Measurements from ENCODE around the gene SPTBN5. TPM values are rescaled to one million over a fixed set of nuclear protein-coding genes. Genes with fewer than 3 reads are reported as not detected.

The SPTBN5 gene
- total RNA-seq, 2 donors from 2014 or later = 0.63 to 1.3 TPM

GRCh38 chr15:41809121-41809520 lies 84.7 kb downstream of the SPTBN5 start:
- Histone ChIP-seq H3K9me3 (no peaks in the 10 kb centered on the region), H3K4me1 (peaks cover 0 to 21% of the 10 kb centered on the region in 2 donors), H3K27ac (no peak overlapping the region), H3K36me3 (peaks cover 15% of the 10 kb centered on the region), H3K27me3 (no peaks in the 10 kb centered on the region), H3K4me3 (no peak overlapping the region)
- DNase-seq (ENCODE audit: low spot score) = no peak
- no peak for TF ChIP-seq CTCF (IDR thresholded peaks at IDR 0.05)

- DNase-seq (ENCODE audit: low spot score) = no peak
- TF ChIP-seq CTCF (IDR thresholded peaks at IDR 0.05) = no peak
These were observed 87.3 kb downstream of the SPTBN5 start for GRCh38 chr15:41806291-41807181.

GRCh38 chr15:41805711-41806110 lies 88.1 kb downstream of the SPTBN5 start:
- Histone ChIP-seq H3K36me3 (no peaks in the 10 kb centered on the region), H3K9me3 (no peaks in the 10 kb centered on the region), H3K4me1 (peaks cover 0 to 23% of the 10 kb centered on the region in 2 donors), H3K4me3 (no peak overlapping the region), H3K27me3 (no peaks in the 10 kb centered on the region), H3K27ac (no peak overlapping the region)
- no peak for TF ChIP-seq CTCF (IDR thresholded peaks at IDR 0.05)
- no peak for DNase-seq (ENCODE audit: low spot score)

More at GRCh38 chr15:41806291-41807181, 87.3 kb downstream of the SPTBN5 start:
- Histone ChIP-seq H3K36me3 (no peaks in the 10 kb centered on the region), H3K4me3 (no peak overlapping the region), H3K27me3 (no peaks in the 10 kb centered on the region), H3K9me3 (no peaks in the 10 kb centered on the region), H3K4me1 (peaks cover 0 to 23% of the 10 kb centered on the region in 2 donors), H3K27ac (no peak overlapping the region)

GRCh38 chr15:41804916-41805666 lies 88.8 kb downstream of the SPTBN5 start:
- no peak for DNase-seq (ENCODE audit: low spot score)
- no peak for TF ChIP-seq CTCF (IDR thresholded peaks at IDR 0.05)

GRCh38 chr15:41804361-41804760 lies 89.5 kb downstream of the SPTBN5 start:
- H3K36me3 ChIP-seq = peaks cover 4% of the 10 kb centered on the region
- TF ChIP-seq CTCF (IDR thresholded peaks at IDR 0.05) = no peak
- no peaks in the 10 kb centered on the region for H3K9me3 ChIP-seq
- no peak overlapping the region for H3K27ac ChIP-seq
- DNase-seq (ENCODE audit: low spot score) = no peak
- H3K27me3 ChIP-seq = no peaks in the 10 kb centered on the region
- no peak overlapping the region for H3K4me3 ChIP-seq
- peaks cover 0 to 23% of the 10 kb centered on the region in 2 donors for H3K4me1 ChIP-seq

More at GRCh38 chr15:41804916-41805666, 88.8 kb downstream of the SPTBN5 start:
- no peak overlapping the region for H3K27ac ChIP-seq
- peaks cover under 1% of the 10 kb centered on the region for H3K36me3 ChIP-seq
- H3K4me3 ChIP-seq = no peak overlapping the region
- no peaks in the 10 kb centered on the region for H3K9me3 ChIP-seq
- no peaks in the 10 kb centered on the region for H3K27me3 ChIP-seq
- peaks cover 0 to 23% of the 10 kb centered on the region in 2 donors for H3K4me1 ChIP-seq
